K562 (cell line): ENCODE data around the gene USP12. TPM values are rescaled to one million over a fixed set of nuclear protein-coding genes. Genes with fewer than 3 reads are reported as not detected.

Source experiments
- ATAC-seq: fragments of 200-7000 bp; cut with Tn5 transposase; 3 replicates; pipeline ENCODE4 v1.9.1; 2020; ENCODE audit warnings: moderate library complexity
- BruUV-seq: library from RNA; stranded (reverse); fragments of 400-500 nt; replicated peaks from 2 replicates; lab custom pipeline; 2021; lab: Mats Ljungman, UMichigan
- CTCF ChIA-PET: fragments of 300-600 bp; formaldehyde crosslinking; extraction: SDS; loops from one replicate; lab custom pipeline; 2021; ENCODE audit warnings: low intra/inter-chr PET ratio; lab: Yijun Ruan, JAX
- POLR2A ChIA-PET: fragments of 300-600, 350-650 bp; sonication (Branson Sonifier 250); formaldehyde crosslinking; extraction: SDS; loops from one replicate; lab custom pipeline; 2021; ENCODE audit warnings: antibody characterized with exemption, inconsistent platforms; lab: Yijun Ruan, JAX
- DNase-seq, 4 experiments: peaks; one replicate each; pipeline versions ENCODE4 v3.0.0 to v3.0.0-alpha.2; 2011 to 2018; ENCODE audit warnings: low spot score in 3 of 4, mixed read lengths in 3 of 4; ENCODE audit errors: extremely low read depth in 1 of 4
- FAIRE-seq: peaks from 2 replicates; lab custom pipeline; 2011; peaks lifted over from hg19 to GRCh38; lab: Jason Lieb, UNC
- H2AFZ ChIP-seq: 2 replicates; pipeline ENCODE4 v1.6.0; 2011; ENCODE audit warnings: low read depth, low read length, control low read depth, inconsistent platforms
- H3K27ac ChIP-seq: fragments of 200-600 bp; 3 replicates; pipeline ENCODE4 v1.8.0; 2011; ENCODE audit warnings: low read depth, mild to moderate bottlenecking, control low read depth, inconsistent platforms, low read length, moderate library complexity, mixed read lengths; ENCODE audit errors: extremely low read depth
- H3K27me3 ChIP-seq, 2 experiments: fragments of 300-600 bp in 1 of 2; 2 replicates in 1 of 2; 3 replicates in 1 of 2; pipeline versions ENCODE4 v1.6.0 to v1.8.0; 2011; ENCODE audit warnings: inconsistent platforms in 2 of 2, low read length in 2 of 2, mild to moderate bottlenecking in 1 of 2, mixed read lengths in 1 of 2, moderate library complexity in 1 of 2; ENCODE audit not compliant: control insufficient read depth in 2 of 2, insufficient read depth in 2 of 2
- H3K36me3 ChIP-seq: fragments of 300-600 bp; 3 replicates; pipeline ENCODE4 v1.8.0; 2011; ENCODE audit warnings: mild to moderate bottlenecking, low read length, inconsistent platforms; ENCODE audit not compliant: control insufficient read depth, insufficient read depth
- H3K4me1 ChIP-seq, 2 experiments: fragments of 200-600 bp in 1 of 2; replicated peaks in 1 of 2; 2 replicates in 1 of 2; 3 replicates in 1 of 2; pipeline versions ENCODE4 v1.5.1 to v1.8.0; 2011; ENCODE audit warnings: inconsistent platforms in 2 of 2, low read length in 2 of 2, mild to moderate bottlenecking in 1 of 2, mixed read lengths in 1 of 2, moderate library complexity in 1 of 2; ENCODE audit not compliant: control insufficient read depth in 2 of 2, insufficient read depth in 2 of 2
- H3K4me2 ChIP-seq: 2 replicates; pipeline ENCODE4 v1.6.1; 2011; ENCODE audit warnings: low read length, control low read depth, inconsistent platforms, mixed read lengths; ENCODE audit not compliant: insufficient read depth
- H3K4me3 ChIP-seq: fragments of 200-600 bp; sonication (generic), shearing (Covaris generic); 2 replicates; pipeline ENCODE4 v1.5.1; 2016; ENCODE audit warnings: control low read depth, inconsistent platforms
- H3K79me2 ChIP-seq: fragments of 200-600 bp; 3 replicates; pipeline ENCODE4 v1.8.0; 2011; ENCODE audit warnings: low read length, inconsistent platforms; ENCODE audit not compliant: control insufficient read depth, insufficient read depth
- H3K9ac ChIP-seq, 2 experiments: 2 replicates each; pipeline versions ENCODE4 v1.6.0 to v1.6.1; 2011; ENCODE audit warnings: low read depth in 2 of 2, low read length in 2 of 2, control low read depth in 1 of 2, inconsistent platforms in 1 of 2, mild to moderate bottlenecking in 1 of 2, mixed read lengths in 1 of 2; ENCODE audit not compliant: insufficient read depth in 1 of 2
- H3K9me1 ChIP-seq: one replicate; pipeline ENCODE4 v1.6.0; 2011; ENCODE audit warnings: inconsistent platforms, mild to moderate bottlenecking, low read length, moderate library complexity; ENCODE audit not compliant: control insufficient read depth, insufficient read depth
- H3K9me3 ChIP-seq: replicated peaks from 2 replicates; pipeline ENCODE4 v1.5.1; 2011; ENCODE audit warnings: low read depth, low read length, inconsistent platforms; ENCODE audit not compliant: control insufficient read depth, insufficient read depth
- H4K20me1 ChIP-seq: replicated peaks from 2 replicates; pipeline ENCODE4 v1.6.1; 2011; ENCODE audit warnings: low read length, inconsistent platforms, mixed read lengths; ENCODE audit not compliant: control insufficient read depth, insufficient read depth
- ARID1B ChIP-seq: fragments of 450-650 bp; IDR thresholded peaks from 2 replicates; pipeline ENCODE4 v1.6.1; 2016; ENCODE audit warnings: antibody characterized with exemption, mild to moderate bottlenecking, inconsistent platforms
- FOSL1 ChIP-seq: fragments of 200-800 bp; sonication (Bioruptor generic); conservative IDR thresholded peaks from 2 replicates; pipeline ENCODE4 v1.6.1; 2016; ENCODE audit warnings: missing genetic modification characterization, missing compliant biosample characterization
- GTF3C2 ChIP-seq: IDR thresholded peaks from 3 replicates; pipeline ENCODE4 v1.6.1; 2011; ENCODE audit warnings: borderline replicate concordance, mild to moderate bottlenecking, moderate library complexity; ENCODE audit not compliant: insufficient read length; ENCODE audit errors: extremely low read depth
- MEIS2 ChIP-seq: fragments of 450-650 bp; IDR thresholded peaks from 2 replicates; pipeline ENCODE4 v1.6.1; 2014; ENCODE audit warnings: mild to moderate bottlenecking; ENCODE audit not compliant: partially characterized antibody
- NKRF ChIP-seq: fragments of 450-650 bp; IDR thresholded peaks from 2 replicates; pipeline ENCODE4 v1.6.1; 2016; ENCODE audit warnings: borderline replicate concordance
- NRF1 ChIP-seq, 2 experiments: fragments of 450-650 bp; IDR thresholded peaks in 1 of 2; conservative IDR thresholded peaks in 1 of 2; 2 replicates each; pipeline ENCODE4 v1.6.1; 2014; ENCODE audit warnings: mild to moderate bottlenecking in 2 of 2
- TCF7L2 ChIP-seq: fragments of 150-350 bp; IDR thresholded peaks from 2 replicates; pipeline ENCODE4 v1.6.1; 2016; ENCODE audit warnings: low read depth, mild to moderate bottlenecking, low read length, moderate library complexity
- TEAD4 ChIP-seq, 2 experiments: sonication (generic) in 1 of 2; formaldehyde crosslinking in 1 of 2; IDR thresholded peaks; 2 replicates each; pipeline versions ENCODE4 v1.6.1 to v1.8.0; 2012 to 2022; ENCODE audit warnings: borderline replicate concordance in 1 of 2, inconsistent platforms in 1 of 2, low read length in 1 of 2, mild to moderate bottlenecking in 1 of 2, missing genetic modification reagents in 1 of 2
- THRAP3 ChIP-seq: fragments of 450-650 bp; IDR thresholded peaks from 2 replicates; pipeline ENCODE4 v1.6.1; 2016; ENCODE audit warnings: mild to moderate bottlenecking, inconsistent platforms, borderline replicate concordance
- ZNF134 ChIP-seq: fragments of 250-450 bp; sonication (Bioruptor Pico); conservative IDR thresholded peaks from 2 replicates; pipeline ENCODE4 v1.4.0; 2020
- ZNF232 ChIP-seq: sonication (generic); formaldehyde crosslinking; IDR thresholded peaks from 2 replicates; pipeline ENCODE4 v1.8.0; 2022; ENCODE audit warnings: mild to moderate bottlenecking, missing genetic modification reagents
- ZSCAN29 ChIP-seq: fragments of 450-650 bp; IDR thresholded peaks from 2 replicates; pipeline ENCODE4 v1.6.1; 2017
- ZZZ3 ChIP-seq: fragments of 450-650 bp; IDR thresholded peaks from 2 replicates; pipeline ENCODE4 v1.6.1; 2016; ENCODE audit warnings: antibody characterized with exemption, mild to moderate bottlenecking, moderate library complexity
- WGBS: fragments of 100-300 bp; shearing (Covaris generic); methylation state at CpG from one replicate; pipeline ENCODE4 v1.1.6; 2016; ENCODE audit warnings: low coverage, mixed read lengths; ENCODE audit not compliant: insufficient coverage; ENCODE audit errors: missing lambda C conversion rate; 5-methylcytosine and 5-hydroxymethylcytosine counted together
- in situ Hi-C: fragments of 300-500 bp; cut with MboI; formaldehyde crosslinking; loops from 4 replicates; pipeline ENCODE4 v1.15.0; 2018; ENCODE audit warnings: inconsistent platforms, mixed read lengths
- intact Hi-C: fragments of 100-400 bp; cut with micrococcal nuclease; formaldehyde crosslinking; loops from 2 replicates; pipeline ENCODE4 v1.14.2; 2022
- polyA plus RNA-seq, 8 experiments: library from polyadenylated mRNA; depleted of rRNA in 4 of 8; stranded (reverse) in 5 of 8; unstranded in 3 of 8; fragments of >200 nt; fragmentation: Nextera tagmentation in 2 of 8; fragmentation: Illumina TruSeq in 1 of 8; extraction: Ambion mirVana in 2 of 8; extraction: Trizol in 1 of 8; gene quantifications; 2 replicates each; pipeline versions ENCODE4 v1.2.1 to v1.2.3, GENCODE V29; 2011 to 2014; ENCODE audit warnings: inconsistent platforms in 1 of 8, missing spikeins in 1 of 8
- total RNA-seq, 7 experiments: library from RNA; depleted of rRNA in 6 of 7; stranded (reverse); fragments of >200 nt in 6 of 7; fragmentation: Illumina TruSeq in 2 of 7; extraction: Trizol in 2 of 7; gene quantifications; 2 replicates each; pipeline versions ENCODE4 v1.2.1 to v1.2.3, GENCODE V29; 2011 to 2021; ENCODE audit warnings: low replicate concordance in 1 of 7

The USP12 gene
- total and polyA plus RNA-seq, 9 of the 15 experiments (the other 6 are each of a cell fraction or from before 2014, with no cell fraction given): 1.8 to 20.5 (median 13.3) TPM

- peaks cover 7 to 13% of the 10 kb centered on the region in 2 experiments for H3K4me1 ChIP-seq
- BruUV-seq: no TSS peak
- H3K4me2 ChIP-seq: peak overlapping the region; percentile 45
- CTCF ChIA-PET: no interaction called here
- no peaks in the 10 kb centered on the region for H3K79me2 ChIP-seq
- POLR2A ChIA-PET: interaction anchor here (0.7 kb wide), 1 partner anchor 259 kb away, joined by 3 read pairs; no protein-coding TSS in a partner anchor
- H3K36me3 ChIP-seq: no peaks in the 10 kb centered on the region
- WGBS: 14% methylated on average over 9 of the region's 9 CpGs
- in situ Hi-C loops (no loop called here), intact Hi-C loops (loop anchor here (10.0 kb wide), 1 partner anchor 102 kb away; no protein-coding TSS in a partner anchor)
- no peaks in the 10 kb centered on the region for H4K20me1 ChIP-seq
- peak overlapping the region in 1 of 2 experiments; percentile 61; a peak in 3 of 4 replicates for H3K9ac ChIP-seq
- peak overlapping the region; percentile 34; the same call in 1 of the 2 replicates for H2AFZ ChIP-seq
- H3K9me1 ChIP-seq: no peaks in the 10 kb centered on the region
- peak; percentile 70 for ATAC-seq
- H3K4me3 ChIP-seq: no peak overlapping the region
- peak in 2 of 4 experiments; percentile 46 to 52 for DNase-seq
- H3K27me3 ChIP-seq: peaks cover 2 to 12% of the 10 kb centered on the region in 2 experiments
- peak; percentile 75 for FAIRE-seq
- no peaks in the 10 kb centered on the region for H3K9me3 ChIP-seq
- H3K27ac ChIP-seq: peak overlapping the region; percentile 50; the same call in 2 of the 3 replicates
- TF ChIP-seq ZNF232 (CRISPR knock-in tag) (no peak), FOSL1 (tag) (peak; percentile 73), ZNF134 (CRISPR knock-in tag) (no peak), ZZZ3 (no peak), GTF3C2 (no peak), ARID1B (peak; percentile 73), TEAD4 (IDR thresholded peaks at IDR 0.05; ENCODE audit: low read length) (peak; percentile 63), TEAD4 (CRISPR knock-in tag; IDR thresholded peaks at IDR 0.05; ENCODE audit: borderline replicate concordance) (no peak), THRAP3 (no peak), MEIS2 (peak; percentile 96), NKRF (no peak), ZSCAN29 (no peak), NRF1 (conservative IDR thresholded peaks at IDR 0.05 in 1 of 2, IDR thresholded peaks at IDR 0.05 in 1 of 2) (no peak), TCF7L2 (no peak)
These were observed 148.9 kb downstream of the USP12 start for GRCh38 chr13:27022571-27023311.
